ENCODE measurements around the gene HSD11B1.

The HSD11B1 gene

DNA sequence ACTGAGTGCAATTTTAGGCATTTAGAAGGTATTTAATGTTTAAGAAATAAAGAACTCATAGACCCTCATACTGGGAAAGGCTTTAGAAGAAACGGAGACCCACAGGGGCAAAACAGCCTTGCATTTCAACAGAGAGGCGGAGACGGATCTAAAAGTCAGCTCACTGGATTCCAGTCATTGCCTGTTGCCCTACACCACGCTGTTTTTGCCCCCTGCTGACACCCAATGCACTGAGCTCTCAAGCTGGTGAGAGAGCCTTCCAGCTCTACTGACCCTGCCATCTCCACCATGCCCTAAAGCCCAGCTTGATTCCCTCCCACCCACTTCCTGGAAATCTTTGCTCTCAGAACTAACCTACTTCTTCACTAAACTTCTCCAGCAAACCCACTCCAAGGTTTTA lies 44.0 kb downstream of the HSD11B1 start:
- TF ChIP-seq, protein P1, sequence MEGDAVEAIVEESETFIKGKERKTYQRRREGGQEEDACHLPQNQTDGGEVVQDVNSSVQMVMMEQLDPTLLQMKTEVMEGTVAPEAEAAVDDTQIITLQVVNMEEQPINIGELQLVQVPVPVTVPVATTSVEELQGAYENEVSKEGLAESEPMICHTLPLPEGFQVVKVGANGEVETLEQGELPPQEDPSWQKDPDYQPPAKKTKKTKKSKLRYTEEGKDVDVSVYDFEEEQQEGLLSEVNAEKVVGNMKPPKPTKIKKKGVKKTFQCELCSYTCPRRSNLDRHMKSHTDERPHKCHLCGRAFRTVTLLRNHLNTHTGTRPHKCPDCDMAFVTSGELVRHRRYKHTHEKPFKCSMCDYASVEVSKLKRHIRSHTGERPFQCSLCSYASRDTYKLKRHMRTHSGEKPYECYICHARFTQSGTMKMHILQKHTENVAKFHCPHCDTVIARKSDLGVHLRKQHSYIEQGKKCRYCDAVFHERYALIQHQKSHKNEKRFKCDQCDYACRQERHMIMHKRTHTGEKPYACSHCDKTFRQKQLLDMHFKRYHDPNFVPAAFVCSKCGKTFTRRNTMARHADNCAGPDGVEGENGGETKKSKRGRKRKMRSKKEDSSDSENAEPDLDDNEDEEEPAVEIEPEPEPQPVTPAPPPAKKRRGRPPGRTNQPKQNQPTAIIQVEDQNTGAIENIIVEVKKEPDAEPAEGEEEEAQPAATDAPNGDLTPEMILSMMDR (IDR thresholded peaks at IDR 0.05; ENCODE audit: control insufficient read depth, insufficient read depth, low read depth, low read length, missing control alignments) = no peak
- no peak overlapping the region for H3K4me3 ChIP-seq (ENCODE audit: control insufficient read depth, low read depth, low read length)
- no peak for DNase-seq (ENCODE audit: low read depth)

DNA sequence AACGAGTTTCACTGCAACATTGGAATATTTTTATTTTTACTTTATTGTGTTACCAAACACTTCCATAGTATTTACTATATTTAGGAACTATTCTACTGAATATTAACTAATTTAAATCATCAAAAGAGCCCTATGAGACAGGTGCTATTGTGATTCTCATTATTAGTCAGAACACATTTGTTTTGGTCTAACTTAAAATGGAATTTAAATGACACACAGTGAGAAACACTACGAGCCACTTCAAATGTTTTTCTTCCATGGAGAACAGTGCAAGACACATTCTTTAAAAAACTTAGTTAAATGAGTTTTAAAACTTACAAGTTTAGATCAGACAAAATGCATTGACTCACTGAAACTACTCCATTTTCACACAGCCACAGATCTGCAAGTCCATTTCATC lies 44.6 kb downstream of the HSD11B1 start:
- DNase-seq (ENCODE audit: low read depth) = no peak
- H3K4me3 ChIP-seq (ENCODE audit: control insufficient read depth, low read depth, low read length) = no peak overlapping the region
- TF ChIP-seq, protein P1 (IDR thresholded peaks at IDR 0.05; ENCODE audit: control insufficient read depth, insufficient read depth, low read depth, low read length, missing control alignments) = no peak

DNA sequence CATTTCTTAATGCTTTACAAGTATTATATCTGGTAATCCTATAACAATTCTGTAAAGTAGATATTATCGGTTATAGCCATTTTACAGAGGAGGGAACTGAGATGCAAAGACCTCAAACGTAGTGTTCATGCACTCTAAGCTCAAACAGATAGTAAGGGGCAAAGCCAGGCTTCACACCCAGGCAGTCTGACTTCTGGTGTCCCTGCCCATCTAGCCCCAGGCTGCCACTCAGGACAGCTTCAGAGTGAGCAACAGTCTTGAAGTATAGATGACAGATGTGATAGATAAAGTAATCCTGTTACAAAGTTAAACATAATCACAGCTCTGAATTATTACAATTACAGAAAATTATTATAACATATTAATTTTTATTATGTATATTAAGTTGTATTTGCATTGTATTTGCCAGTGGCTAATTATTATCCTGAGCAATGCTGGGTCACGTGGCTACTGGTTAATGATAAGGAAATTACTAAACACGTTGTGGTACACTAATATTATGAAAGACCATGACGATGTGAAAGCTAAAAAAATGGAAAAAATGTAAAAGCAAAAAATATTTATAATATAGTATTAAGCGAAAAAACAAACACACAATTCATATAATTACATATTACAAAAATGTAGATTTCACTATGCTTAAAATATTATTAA lies 45.2 kb downstream of the HSD11B1 start:
- DNase-seq (ENCODE audit: low read depth) = no peak
- no peak overlapping the region for H3K4me3 ChIP-seq (ENCODE audit: control insufficient read depth, low read depth, low read length)

DNA sequence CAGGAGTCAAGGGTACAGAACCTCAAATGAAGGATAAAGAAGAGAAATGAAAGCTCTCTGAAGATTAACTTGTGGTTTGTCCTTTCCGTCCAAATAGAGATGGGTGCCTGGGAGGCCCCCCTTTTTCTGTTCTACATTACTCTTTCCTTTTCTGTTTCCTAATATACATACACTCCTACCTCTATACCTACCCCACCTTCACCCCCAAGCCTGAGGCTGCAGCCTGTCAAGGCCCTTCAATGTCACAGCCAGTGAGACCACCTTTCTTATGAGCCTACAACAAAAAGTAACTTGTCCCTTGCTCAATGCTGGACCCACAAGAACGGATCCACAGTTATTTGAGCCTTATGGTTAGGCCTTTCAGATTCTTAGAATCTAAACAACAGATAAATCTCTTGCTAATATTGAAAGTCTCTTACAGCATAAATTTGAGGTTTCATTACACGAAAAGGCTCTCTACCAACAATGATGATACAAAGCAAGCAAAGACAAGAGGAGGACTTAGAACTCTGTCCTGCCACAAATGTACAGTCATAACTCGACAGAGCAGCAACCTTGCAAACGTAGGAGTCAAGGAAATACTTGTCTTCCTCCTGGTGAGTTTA lies 47.1 kb downstream of the HSD11B1 start:
- TF ChIP-seq, protein P1 (IDR thresholded peaks at IDR 0.05; ENCODE audit: control insufficient read depth, insufficient read depth, low read depth, low read length, missing control alignments) = no peak
- DNase-seq (ENCODE audit: low read depth) = no peak
- no peak overlapping the region for H3K4me3 ChIP-seq (ENCODE audit: control insufficient read depth, low read depth, low read length)

More for the DNA sequence above, 45.2 kb downstream of the HSD11B1 start:
- TF ChIP-seq, protein P1 (IDR thresholded peaks at IDR 0.05; ENCODE audit: control insufficient read depth, insufficient read depth, low read depth, low read length, missing control alignments) = no peak

DNA sequence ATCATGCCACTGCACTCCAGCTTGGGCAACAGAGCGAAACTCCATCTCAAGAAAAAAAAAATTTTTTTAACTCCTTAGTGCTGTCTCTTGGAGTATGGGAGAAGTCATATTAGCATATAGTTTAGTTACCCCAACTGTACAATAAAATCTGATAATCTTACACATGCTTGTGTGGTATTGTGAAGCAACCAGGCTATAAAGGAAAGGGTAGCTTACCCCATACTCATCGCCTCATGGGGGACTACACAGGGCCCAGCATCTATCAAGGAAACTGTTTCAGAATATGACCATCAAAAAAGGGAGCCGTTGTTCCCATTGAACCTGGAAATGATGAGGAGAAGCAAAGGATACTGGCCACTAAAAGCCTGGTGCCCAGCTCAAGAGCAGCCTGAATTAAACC lies 48.2 kb downstream of the HSD11B1 start:
- no peak for DNase-seq (ENCODE audit: low read depth)
- TF ChIP-seq, protein P1 (IDR thresholded peaks at IDR 0.05; ENCODE audit: control insufficient read depth, insufficient read depth, low read depth, low read length, missing control alignments) = no peak
- H3K4me3 ChIP-seq (ENCODE audit: control insufficient read depth, low read depth, low read length) = no peak overlapping the region

DNA sequence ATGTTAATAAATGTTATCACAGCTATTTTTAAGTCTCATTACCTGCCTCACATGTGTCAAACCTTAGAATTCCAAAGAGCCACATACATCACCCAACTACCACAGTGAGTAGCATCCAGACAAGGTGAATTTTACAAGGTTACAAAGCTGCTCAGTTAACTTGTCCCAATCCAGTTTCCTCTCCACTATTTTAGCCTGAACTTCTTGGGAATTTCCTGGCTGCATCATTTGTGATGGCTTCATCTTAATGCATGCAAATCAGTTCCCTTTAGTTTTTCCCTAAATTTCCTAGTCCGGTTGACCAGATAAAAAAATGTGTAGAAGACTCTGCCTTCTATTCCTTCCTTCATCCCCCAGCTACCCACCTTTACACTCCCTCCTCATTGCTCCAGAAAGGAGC lies 50.6 kb downstream of the HSD11B1 start:
- TF ChIP-seq, protein P1 (IDR thresholded peaks at IDR 0.05; ENCODE audit: control insufficient read depth, insufficient read depth, low read depth, low read length, missing control alignments) = no peak
- no peak overlapping the region for H3K4me3 ChIP-seq (ENCODE audit: control insufficient read depth, low read depth, low read length)
- no peak for DNase-seq (ENCODE audit: low read depth)

Measured in AG09309 (cell line).